ENCODE results near the gene RALGDS.
"Not testable (repeated sequence)": the region's sequence is repeated elsewhere in the genome, so short reads cannot be mapped to it uniquely, and the experiment has no call there.

RALGDS gene
- total RNA-seq = 55.8 to 87.5 (median 73.7) reads per million in 4 donors

GRCh38 chr9:133121198-133121914 lies at the start of gene RALGDS:
TSS of gene RALGDS (minus strand) at chr9:133121240. CDS start at chr9:133121154, 86 bp downstream.
- peak; percentile 85 to 93 (median 89) for DNase-seq

GRCh38 chr9:133170716-133171115 lies 49.7 kb upstream of the RALGDS start:
- no peak for DNase-seq

GRCh38 chr9:133169687-133170086 lies 48.6 kb upstream of the RALGDS start:
- DNase-seq = not testable (repeated sequence)

- no peak for DNase-seq
Measured at GRCh38 chr9:133169102-133169501, 48.1 kb upstream of the RALGDS start.

- no peak for DNase-seq
Measured at GRCh38 chr9:133168432-133168831, 47.4 kb upstream of the RALGDS start.

- DNase-seq = no peak
Measured at GRCh38 chr9:133167769-133168168, 46.7 kb upstream of the RALGDS start.

GRCh38 chr9:133167096-133167730 lies 46.2 kb upstream of the RALGDS start:
- no peak for DNase-seq

- DNase-seq = no peak
Measured at GRCh38 chr9:133166392-133166791, 45.4 kb upstream of the RALGDS start.

GRCh38 chr9:133165452-133165730 lies 44.4 kb upstream of the RALGDS start:
- DNase-seq = no peak

GRCh38 chr9:133164191-133164590 lies 43.2 kb upstream of the RALGDS start:
- DNase-seq = no peak

- DNase-seq = peak in 2 of 5 donors; percentile 29
Measured at GRCh38 chr9:133163504-133164172, 42.6 kb upstream of the RALGDS start, which contains the start of gene GBGT1. TSS of gene GBGT1 (minus strand) at chr9:133163914. CDS start at chr9:133162412, 1,502 bp downstream.

- DNase-seq = no peak
Measured at GRCh38 chr9:133162861-133163503, 41.9 kb upstream of the RALGDS start.

- no peak for DNase-seq
Measured at GRCh38 chr9:133161547-133161950, 40.5 kb upstream of the RALGDS start.

GRCh38 chr9:133160742-133161546 lies 39.9 kb upstream of the RALGDS start:
- peak in 3 of 5 donors; percentile 23 to 51 (median 40) for DNase-seq

GRCh38 chr9:133158695-133159094 lies 37.7 kb upstream of the RALGDS start:
- DNase-seq = no peak

GRCh38 chr9:133155156-133155555 lies 34.1 kb upstream of the RALGDS start:
- no peak for DNase-seq

GRCh38 chr9:133154097-133154989 lies 33.3 kb upstream of the RALGDS start:
- no peak for DNase-seq

- DNase-seq = no peak
Measured at GRCh38 chr9:133153227-133154096, 32.4 kb upstream of the RALGDS start.

- DNase-seq = no peak
Measured at GRCh38 chr9:133151601-133152525, 30.8 kb upstream of the RALGDS start.

All from T-helper 1 cell (primary cell).